Epithelial cell of proximal tubule (primary cell): ENCODE measurements around the gene AREL1. TPM values are rescaled to one million over a fixed set of nuclear protein-coding genes. Genes with fewer than 3 reads are reported as not detected.

Experiments used
- DNase-seq: peaks from one replicate; pipeline ENCODE4 v3.0.0-alpha.2; 2011; ENCODE audit warnings: low read depth
- H3K4me3 ChIP-seq: 2 replicates; pipeline ENCODE4 v1.5.1; 2011; ENCODE audit warnings: low read depth, mild to moderate bottlenecking, low read length
- CTCF ChIP-seq: conservative IDR thresholded peaks from 2 replicates; pipeline ENCODE4 v1.5.1; 2012; ENCODE audit warnings: low read depth, mild to moderate bottlenecking, low read length
- total RNA-seq: library from RNA; depleted of rRNA; stranded (reverse); fragments of >200 nt; gene quantifications from 2 replicates; pipeline ENCODE4 v1.2.3, GENCODE V29; 2015

Gene AREL1
- total RNA-seq, 1 donor from 2014 or later: 35.7 TPM

DNA sequence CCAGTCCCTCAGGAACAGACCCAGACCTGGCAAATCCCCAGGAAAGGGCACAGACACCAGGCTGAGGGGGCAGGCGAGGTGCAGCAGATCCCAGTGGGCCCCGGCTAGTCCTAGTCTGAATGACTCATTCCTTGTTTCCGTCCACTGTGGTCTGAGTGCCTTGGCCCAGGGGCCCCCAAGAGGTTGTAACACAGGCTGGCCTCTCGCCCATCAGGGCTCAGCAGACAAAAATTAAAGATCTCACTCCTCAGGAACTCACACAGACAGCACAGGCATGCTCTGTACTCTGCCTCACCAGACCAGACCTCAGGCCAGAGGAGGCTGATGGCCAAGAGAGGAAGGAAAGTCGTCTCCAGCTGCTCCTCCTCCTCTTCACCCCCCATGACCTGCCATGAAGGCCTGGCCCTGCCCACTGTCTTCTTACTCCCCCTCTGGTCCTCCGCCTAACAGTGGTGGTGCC lies 93.2 kb downstream of the AREL1 start:
- peak; percentile 3 for TF ChIP-seq CTCF
- DNase-seq: peak; percentile 74
- H3K4me3 ChIP-seq: no peak overlapping the region

- no peak overlapping the region for H3K4me3 ChIP-seq
- no peak for TF ChIP-seq CTCF
- no peak for DNase-seq
Observed at GRCh38 chr14:74618078-74618952, 94.6 kb downstream of the AREL1 start.

- no peak for TF ChIP-seq CTCF
- DNase-seq: no peak
- no peak overlapping the region for H3K4me3 ChIP-seq
Observed at GRCh38 chr14:74616996-74617700, 95.7 kb downstream of the AREL1 start.

DNA sequence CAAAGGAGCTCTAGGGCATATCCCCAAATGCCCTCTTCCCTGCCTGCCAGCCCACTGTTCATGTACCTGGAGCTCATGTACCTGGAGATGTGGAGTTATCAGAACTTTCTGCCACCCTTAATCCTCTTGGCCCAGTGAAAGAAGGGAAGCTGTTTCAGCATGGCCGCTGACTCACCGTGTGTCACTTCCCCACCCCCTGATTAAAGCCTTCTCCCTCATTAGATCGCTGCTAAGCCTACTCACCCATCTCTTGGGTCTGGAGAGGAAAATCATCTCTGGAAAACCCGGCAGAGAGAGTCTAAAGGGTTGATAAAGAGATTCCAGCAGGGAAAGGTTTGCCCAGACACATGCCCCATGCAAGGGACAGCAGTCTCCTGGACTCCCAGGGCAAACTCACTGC lies 96.4 kb downstream of the AREL1 start:
- TF ChIP-seq CTCF: no peak
- peak overlapping the region; percentile 15 for H3K4me3 ChIP-seq
- peak; percentile 54 for DNase-seq

GRCh38 chr14:74615735-74616134 lies 97.1 kb downstream of the AREL1 start:
- no peak for DNase-seq
- H3K4me3 ChIP-seq: peak overlapping the region; percentile 15
- no peak for TF ChIP-seq CTCF

GRCh38 chr14:74614508-74615495 lies 98.1 kb downstream of the AREL1 start:
- no peak for TF ChIP-seq CTCF
- no peak overlapping the region for H3K4me3 ChIP-seq
- no peak for DNase-seq
